MG63 (cell line): ENCODE results near the gene FRMD4B. TPM values are rescaled to one million over a fixed set of nuclear protein-coding genes. Genes with fewer than 3 reads are reported as not detected.

Experiments used
- DNase-seq: peaks from one replicate; pipeline ENCODE4 v3.0.0-alpha.2; 2020
- H3K27me3 ChIP-seq: fragments of 250-450 bp; sonication (Bioruptor Pico); 2 replicates; pipeline ENCODE4 v1.5.1; 2020; ENCODE audit warnings: mild to moderate bottlenecking, moderate library complexity
- H3K36me3 ChIP-seq: fragments of 250-450 bp; sonication (Bioruptor Pico); 2 replicates; pipeline ENCODE4 v1.5.1; 2020; ENCODE audit warnings: mild to moderate bottlenecking, moderate library complexity
- H3K4me3 ChIP-seq: fragments of 250-450 bp; sonication (Bioruptor Pico); 2 replicates; pipeline ENCODE4 v1.5.1; 2020; ENCODE audit warnings: mild to moderate bottlenecking, moderate library complexity
- H3K9me3 ChIP-seq: fragments of 250-450 bp; sonication (Bioruptor Pico); 2 replicates; pipeline ENCODE4 v1.5.1; 2020; ENCODE audit warnings: mild to moderate bottlenecking, moderate library complexity
- total RNA-seq: library from RNA; depleted of rRNA; stranded (reverse); fragments of >200 nt; shearing (Covaris generic); gene quantifications from 2 replicates; pipeline ENCODE4 v1.2.3, GENCODE V29; 2014; ENCODE audit warnings: low replicate concordance; rRNA removed

FRMD4B gene
- 5.1 and 66.7 TPM in 2 replicates for total RNA-seq

DNA sequence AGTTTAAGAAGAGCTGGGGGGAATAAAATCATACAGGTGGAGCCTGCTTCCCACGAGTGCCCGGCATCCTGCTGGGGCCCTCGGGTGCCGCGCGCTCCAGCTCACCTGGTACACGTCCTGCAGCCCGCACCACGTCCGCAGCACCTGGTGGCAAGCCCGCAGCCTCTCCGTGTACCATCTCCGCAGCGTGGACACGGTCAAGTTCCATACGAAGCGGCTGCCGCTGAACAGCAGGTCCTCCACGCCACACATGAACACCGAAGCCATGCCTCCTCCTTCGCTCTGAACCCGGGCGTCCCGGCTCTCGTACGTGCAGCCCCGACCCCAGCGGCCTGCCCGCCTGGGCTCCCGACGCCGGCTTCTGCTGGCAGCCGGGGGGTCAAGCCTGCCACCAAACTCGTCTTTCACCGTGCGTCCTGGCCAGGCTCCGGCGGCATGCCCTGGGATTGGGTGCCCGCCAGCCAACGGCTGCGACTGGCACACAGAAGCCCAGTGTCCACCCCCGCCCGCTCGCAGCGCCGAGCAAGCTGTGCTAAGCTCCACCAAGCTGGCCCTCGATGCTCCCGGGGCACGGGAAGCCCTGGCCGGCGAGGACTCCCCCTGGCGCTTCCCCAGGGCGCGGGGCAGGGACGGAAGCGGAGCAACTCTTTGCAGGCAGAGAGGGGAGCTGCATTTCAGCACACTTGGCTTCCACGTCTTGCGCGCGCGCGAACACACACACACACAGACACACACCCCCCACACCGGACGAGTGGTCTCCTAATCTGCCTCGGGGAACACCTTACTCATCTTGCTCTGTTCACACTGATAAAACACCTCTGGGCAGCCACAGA, at the start of gene FRMD4B:
TSS of gene FRMD4B (minus strand) at position 366 of the 833 bp plus-strand sequence. CDS start at position 267, 99 bp downstream.
- no peaks in the 10 kb centered on the region for H3K27me3 ChIP-seq

DNA sequence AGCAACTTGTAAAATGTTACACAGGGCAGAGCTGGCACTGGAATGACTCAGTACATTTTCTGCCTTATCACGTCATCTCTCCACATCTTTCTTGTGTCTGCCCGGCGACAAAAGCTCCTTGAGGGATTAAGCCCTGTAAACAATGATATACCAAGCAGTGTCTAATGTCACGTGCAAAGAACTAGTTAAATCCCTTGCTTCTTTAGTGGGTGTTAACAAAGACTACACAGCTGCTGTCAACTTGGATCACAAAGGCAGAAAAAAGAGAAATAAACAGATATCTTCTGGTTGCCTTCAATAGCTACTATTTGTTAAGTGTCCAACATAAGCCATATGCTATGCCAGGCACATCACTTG, 48.1 kb upstream of the FRMD4B start:
- no peaks in the 10 kb centered on the region for H3K9me3 ChIP-seq
- DNase-seq = peak; percentile 9

More for the DNA sequence above, at the start of gene FRMD4B:
- peak; percentile 41 for DNase-seq
- H3K4me3 ChIP-seq = peak within 1 kb of the TSS; percentile 25
- no peaks in the 10 kb centered on the region for H3K9me3 ChIP-seq
- H3K36me3 ChIP-seq = no peaks in the 10 kb centered on the region

GRCh38 chr3:69433121-69433968, 47.5 kb upstream of the FRMD4B start:
- Histone ChIP-seq H3K27me3 (no peaks in the 10 kb centered on the region), H3K36me3 (no peaks in the 10 kb centered on the region), H3K9me3 (no peaks in the 10 kb centered on the region), H3K4me3 (no peak overlapping the region)
- no peak for DNase-seq

More for the DNA sequence above, 48.1 kb upstream of the FRMD4B start:
- H3K4me3 ChIP-seq = no peak overlapping the region
- no peaks in the 10 kb centered on the region for H3K27me3 ChIP-seq
- H3K36me3 ChIP-seq = no peaks in the 10 kb centered on the region

DNA sequence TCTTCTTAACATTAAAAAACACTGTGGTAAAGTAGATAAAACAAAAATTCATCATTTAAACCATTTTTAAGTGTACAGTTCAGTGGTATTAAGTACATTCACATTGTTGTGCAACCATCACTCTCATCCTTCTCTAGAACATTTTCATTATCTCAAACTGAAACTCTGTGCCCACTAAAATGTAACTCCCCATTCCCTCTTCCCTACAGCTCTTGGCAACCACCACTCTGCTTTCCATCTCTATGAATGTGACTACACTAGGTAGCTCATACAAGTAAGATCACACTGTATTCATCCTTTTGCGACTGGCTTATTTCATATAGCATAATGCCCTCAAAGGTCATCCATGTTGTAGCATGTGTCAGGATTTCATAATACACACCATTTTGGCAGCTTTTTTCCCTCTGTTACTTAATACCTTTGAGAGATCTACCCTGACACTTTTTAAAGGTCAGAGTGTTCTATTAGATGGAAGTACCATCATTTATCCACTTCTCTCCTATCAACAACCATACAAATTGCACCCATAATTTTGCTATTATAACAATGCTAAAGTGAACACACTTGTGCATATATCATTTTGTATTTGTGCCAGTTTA, 42.9 kb upstream of the FRMD4B start:
- DNase-seq = no peak

DNA sequence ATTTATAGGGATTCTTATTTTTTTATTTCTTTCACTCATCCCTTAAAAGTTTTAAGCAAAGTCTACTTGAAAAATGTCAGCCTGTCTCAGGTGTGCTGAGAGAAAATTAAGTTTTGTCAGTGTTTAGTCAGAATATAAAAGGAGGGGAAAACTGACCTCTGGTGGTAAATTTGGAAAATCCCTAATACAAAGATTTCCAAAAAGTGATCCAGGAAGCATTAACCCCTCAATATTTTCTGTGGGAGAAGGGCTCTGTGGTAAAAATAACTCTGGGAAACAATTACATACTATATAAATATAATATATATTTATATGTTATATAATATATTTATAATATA, 41.0 kb upstream of the FRMD4B start:
- H3K9me3 ChIP-seq = no peaks in the 10 kb centered on the region
- no peaks in the 10 kb centered on the region for H3K36me3 ChIP-seq
- DNase-seq = no peak
- H3K4me3 ChIP-seq = no peak overlapping the region
- no peaks in the 10 kb centered on the region for H3K27me3 ChIP-seq

More for the DNA sequence above, 42.9 kb upstream of the FRMD4B start:
- no peaks in the 10 kb centered on the region for H3K36me3 ChIP-seq
- H3K27me3 ChIP-seq = no peaks in the 10 kb centered on the region
- no peaks in the 10 kb centered on the region for H3K9me3 ChIP-seq
- H3K4me3 ChIP-seq = no peak overlapping the region

GRCh38 chr3:69426291-69426966, 40.5 kb upstream of the FRMD4B start:
- Histone ChIP-seq H3K36me3 (no peaks in the 10 kb centered on the region), H3K9me3 (no peaks in the 10 kb centered on the region), H3K27me3 (no peaks in the 10 kb centered on the region), H3K4me3 (no peak overlapping the region)
- no peak for DNase-seq

DNA sequence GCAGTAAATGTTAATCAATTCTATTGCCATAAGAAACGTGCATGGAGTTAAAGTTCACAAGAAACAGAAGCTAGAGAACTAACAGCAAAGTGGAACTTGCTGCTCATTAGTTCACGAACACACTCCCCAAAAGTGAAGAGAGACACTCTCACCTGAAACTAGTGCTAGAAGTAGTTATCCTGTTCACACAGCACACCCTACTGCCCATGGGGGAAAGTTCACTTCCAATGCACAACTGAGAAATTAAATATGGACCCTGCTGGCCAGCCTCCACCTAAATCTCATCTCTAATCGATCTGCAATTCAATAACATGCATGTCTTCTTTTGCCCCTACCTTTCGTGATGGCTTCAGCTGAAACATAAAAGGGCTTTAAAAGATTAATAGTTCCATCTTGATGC, 39.4 kb upstream of the FRMD4B start:
- H3K9me3 ChIP-seq = no peaks in the 10 kb centered on the region
- H3K4me3 ChIP-seq = no peak overlapping the region
- no peaks in the 10 kb centered on the region for H3K27me3 ChIP-seq
- H3K36me3 ChIP-seq = no peaks in the 10 kb centered on the region
- DNase-seq = peak; percentile 4

DNA sequence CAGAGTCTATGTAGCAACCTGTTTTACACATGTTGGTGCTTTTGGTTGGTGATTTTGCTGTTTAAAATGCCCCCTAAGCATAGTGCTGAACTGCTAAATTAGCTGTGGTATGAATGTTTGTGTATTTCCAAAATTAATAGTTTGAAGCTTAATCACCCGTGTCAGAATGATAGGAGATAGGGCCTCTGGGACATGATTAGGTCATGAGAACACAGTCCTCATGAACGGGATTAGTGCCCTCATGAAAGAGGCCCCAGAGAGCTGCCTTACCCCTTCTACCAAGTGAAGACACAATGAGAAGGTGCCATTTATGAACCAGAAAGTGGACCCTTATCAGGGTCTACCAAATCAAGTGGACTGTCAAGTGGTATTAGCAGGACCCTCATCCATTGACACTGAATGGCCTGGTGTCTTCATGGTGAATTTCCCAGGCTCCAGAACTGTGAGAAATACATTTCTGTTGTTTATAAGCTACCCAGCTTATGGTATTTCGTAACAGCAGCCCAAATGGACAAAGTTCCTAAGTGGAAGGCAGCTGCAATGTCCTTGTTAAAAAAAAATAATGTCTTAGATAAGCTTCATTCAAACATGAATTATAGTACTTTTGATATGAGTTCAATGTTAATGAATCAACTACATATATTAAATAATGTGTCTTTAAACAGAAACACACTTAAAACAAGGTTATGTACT, 37.7 kb upstream of the FRMD4B start:
- no peak for DNase-seq
- no peaks in the 10 kb centered on the region for H3K9me3 ChIP-seq
- no peaks in the 10 kb centered on the region for H3K36me3 ChIP-seq
- H3K27me3 ChIP-seq = no peaks in the 10 kb centered on the region
- no peak overlapping the region for H3K4me3 ChIP-seq

GRCh38 chr3:69422751-69423150, 36.9 kb upstream of the FRMD4B start:
- no peaks in the 10 kb centered on the region for H3K36me3 ChIP-seq
- H3K27me3 ChIP-seq = no peaks in the 10 kb centered on the region
- H3K4me3 ChIP-seq = no peak overlapping the region
- no peaks in the 10 kb centered on the region for H3K9me3 ChIP-seq
- peak; percentile 21 for DNase-seq

DNA sequence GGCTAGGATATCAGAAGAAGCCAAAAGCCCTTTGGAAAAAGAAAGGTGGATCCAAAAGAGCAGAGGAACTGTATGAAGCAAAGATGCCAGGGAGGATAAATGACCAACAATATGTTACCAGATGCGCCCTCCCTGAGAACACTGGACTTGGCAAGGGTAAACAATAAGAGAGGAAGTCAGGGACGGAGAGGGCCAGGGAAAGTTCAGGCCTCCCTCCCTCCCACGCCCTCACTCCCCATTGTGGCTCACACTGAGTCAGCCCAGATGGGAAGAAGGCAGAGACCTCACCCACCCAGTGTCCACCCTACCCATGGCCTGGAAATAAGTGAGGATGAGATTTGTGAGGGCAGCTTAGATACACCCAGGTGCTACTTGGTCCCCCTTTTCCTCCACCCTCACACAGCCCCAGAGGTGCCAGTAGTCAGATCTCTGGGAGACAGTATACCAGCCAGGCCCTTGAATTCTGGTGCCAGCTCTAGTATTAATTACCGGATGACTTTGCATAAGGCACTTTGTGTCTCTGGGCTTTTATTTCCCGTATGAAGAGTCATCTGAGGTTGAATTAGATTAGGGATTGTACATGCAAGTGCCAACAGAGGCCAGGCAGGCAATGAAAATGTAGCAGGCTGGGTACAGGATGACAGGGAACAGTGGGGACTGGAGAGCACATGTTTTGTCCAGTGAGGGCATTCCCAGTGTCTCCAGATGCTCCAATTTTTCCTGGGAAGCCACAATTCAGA, 35.1 kb upstream of the FRMD4B start:
- peak; percentile 80 for DNase-seq
- Histone ChIP-seq H3K4me3 (no peak overlapping the region), H3K9me3 (no peaks in the 10 kb centered on the region), H3K27me3 (no peaks in the 10 kb centered on the region), H3K36me3 (no peaks in the 10 kb centered on the region)

DNA sequence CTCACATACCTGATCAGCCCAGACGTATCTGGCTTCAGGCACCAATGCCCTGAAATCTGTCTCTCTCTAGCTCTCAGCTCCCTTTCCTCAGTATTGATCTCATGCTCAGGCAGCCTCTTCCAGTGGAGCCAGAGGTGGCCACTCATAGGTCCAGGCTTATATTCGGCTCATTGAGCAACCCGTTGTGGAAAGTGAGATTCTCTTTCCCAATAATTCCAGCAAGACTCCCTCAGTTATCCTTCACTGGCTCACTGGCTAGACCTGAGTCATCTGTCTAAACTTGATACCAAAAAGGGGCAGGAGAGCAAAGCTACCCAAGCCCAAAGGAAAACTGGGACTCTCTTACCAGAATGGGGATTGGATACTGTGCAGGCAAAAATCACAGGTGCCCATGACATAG, 33.4 kb upstream of the FRMD4B start:
- DNase-seq = no peak
- H3K4me3 ChIP-seq = no peak overlapping the region

DNA sequence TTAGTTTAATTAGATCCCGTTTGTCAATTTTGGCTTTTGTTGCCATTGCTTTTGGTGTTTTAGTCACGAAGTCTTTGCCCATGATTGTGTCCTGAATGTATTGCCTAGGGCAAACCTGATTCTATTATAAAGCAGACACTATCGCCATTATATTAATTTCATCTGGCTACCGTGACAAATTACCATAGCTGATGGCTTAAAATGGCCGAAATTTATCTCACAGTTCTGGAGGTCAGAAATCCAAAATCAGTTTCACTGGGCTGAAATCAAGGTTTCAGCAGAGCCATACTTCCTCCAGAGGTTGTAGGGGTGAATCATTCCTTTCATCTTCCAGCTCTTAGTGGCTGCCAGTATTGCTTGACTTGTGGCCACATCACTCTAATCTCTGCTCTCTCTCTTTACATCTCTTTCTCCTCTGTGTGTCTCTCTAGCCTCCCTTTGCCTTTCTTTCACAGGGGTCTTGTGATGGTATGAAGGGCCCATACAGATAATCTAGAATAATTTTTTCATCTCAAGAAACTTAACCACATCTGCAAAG, 31.7 kb upstream of the FRMD4B start:
- no peaks in the 10 kb centered on the region for H3K36me3 ChIP-seq
- H3K27me3 ChIP-seq = no peaks in the 10 kb centered on the region
- H3K9me3 ChIP-seq = no peaks in the 10 kb centered on the region
- no peak overlapping the region for H3K4me3 ChIP-seq
- DNase-seq = no peak

More for the DNA sequence above, 33.4 kb upstream of the FRMD4B start:
- Histone ChIP-seq H3K27me3 (no peaks in the 10 kb centered on the region), H3K9me3 (no peaks in the 10 kb centered on the region), H3K36me3 (no peaks in the 10 kb centered on the region)

DNA sequence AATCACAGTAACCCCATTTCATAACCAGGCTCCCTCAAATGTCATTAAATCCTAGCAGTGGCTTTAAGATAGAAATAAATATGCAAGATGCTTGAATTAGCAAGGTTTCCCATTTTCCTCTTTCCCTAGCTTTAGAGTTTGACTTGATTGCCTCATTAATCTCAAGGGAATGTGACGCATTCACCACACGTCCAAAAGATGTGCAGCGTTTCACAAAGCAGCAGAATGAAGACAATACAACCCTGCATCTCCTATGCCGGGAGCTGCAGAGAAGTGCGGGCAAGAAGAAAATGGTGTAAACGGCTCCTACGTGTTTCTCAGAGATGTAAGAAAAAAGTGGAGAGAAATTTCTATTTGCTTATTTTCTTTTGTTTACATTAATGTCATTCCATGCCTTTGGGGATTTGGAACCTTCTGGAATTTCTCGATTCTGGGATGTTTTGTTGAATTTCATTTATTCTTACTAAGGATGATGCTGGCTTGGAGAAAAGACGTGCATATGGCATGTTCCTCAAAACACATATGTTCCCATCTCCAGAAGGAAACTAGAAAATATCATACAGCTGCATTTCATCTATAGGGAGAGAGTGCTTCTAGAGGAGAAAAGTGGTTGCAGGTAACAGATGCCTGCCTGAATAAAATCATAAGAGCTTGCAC, 27.8 kb upstream of the FRMD4B start:
- DNase-seq = no peak
- no peaks in the 10 kb centered on the region for H3K27me3 ChIP-seq
- H3K9me3 ChIP-seq = no peaks in the 10 kb centered on the region
- H3K36me3 ChIP-seq = no peaks in the 10 kb centered on the region
- H3K4me3 ChIP-seq = no peak overlapping the region

DNA sequence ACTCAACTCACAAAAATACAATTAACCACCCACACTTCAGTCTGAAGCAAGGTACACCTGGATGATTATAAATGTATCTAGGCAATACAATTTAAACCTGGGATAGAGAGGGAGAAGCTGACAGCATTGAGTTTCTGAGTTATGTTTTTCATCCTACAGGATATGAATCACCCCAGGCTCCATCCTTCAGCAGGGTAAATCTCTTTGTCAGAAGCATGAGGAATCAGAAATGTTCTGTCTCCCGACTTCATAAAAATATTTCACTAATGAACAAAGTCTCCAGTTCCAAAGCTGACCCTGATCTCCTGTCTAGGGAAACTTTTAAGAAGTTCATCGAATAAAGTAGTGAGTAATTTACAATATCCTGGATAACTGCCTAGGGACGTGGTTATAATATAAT, 25.5 kb upstream of the FRMD4B start:
- no peaks in the 10 kb centered on the region for H3K36me3 ChIP-seq

DNA sequence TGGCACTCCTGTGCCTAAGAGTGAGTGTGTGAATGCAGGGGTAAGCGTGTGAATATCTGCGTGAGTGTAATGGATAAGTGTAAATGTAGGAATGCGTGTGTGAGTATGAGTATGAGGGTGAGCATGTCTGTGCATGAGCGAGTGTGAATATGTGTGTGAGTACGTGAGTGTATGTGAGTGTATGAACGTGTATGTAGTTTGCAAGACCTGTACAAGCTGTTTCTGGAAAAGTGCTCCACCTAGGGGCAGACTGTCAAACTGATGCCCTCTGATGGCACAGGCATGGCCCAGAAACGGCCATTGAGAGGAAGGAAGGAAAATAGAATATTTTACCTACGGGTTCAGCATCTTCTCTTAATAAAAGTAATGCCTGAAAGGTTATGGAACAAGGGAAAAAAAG, 24.4 kb upstream of the FRMD4B start:
- H3K27me3 ChIP-seq = no peaks in the 10 kb centered on the region
- no peak overlapping the region for H3K4me3 ChIP-seq
- H3K36me3 ChIP-seq = no peaks in the 10 kb centered on the region
- peak; percentile 43 for DNase-seq
- H3K9me3 ChIP-seq = no peaks in the 10 kb centered on the region

More for the DNA sequence above, 25.5 kb upstream of the FRMD4B start:
- Histone ChIP-seq H3K27me3 (no peaks in the 10 kb centered on the region), H3K4me3 (no peak overlapping the region), H3K9me3 (no peaks in the 10 kb centered on the region)
- no peak for DNase-seq
